IMR-90 (cell line): ENCODE results near the gene KRT3. TPM values are rescaled to one million over a fixed set of nuclear protein-coding genes. Genes with fewer than 3 reads are reported as not detected.

Experiments
- ATAC-seq: fragments of 200-7000 bp; cut with Tn5 transposase; 2 replicates; pipeline ENCODE4 v1.9.1; 2020; ENCODE audit warnings: low read depth, mild to moderate bottlenecking, moderate library complexity
- BruUV-seq: library from RNA; stranded (reverse); fragments of 400-500 nt; replicated peaks from 2 replicates; lab custom pipeline; 2021; lab: Mats Ljungman, UMichigan
- CTCF ChIA-PET: fragments of 300-600 bp; formaldehyde crosslinking; extraction: SDS; loops from one replicate; lab custom pipeline; 2021; ENCODE audit warnings: antibody characterized with exemption; lab: Yijun Ruan, JAX
- POLR2A ChIA-PET: fragments of 300-600 bp; sonication (Branson Sonifier 250); formaldehyde crosslinking; loops from one replicate; lab custom pipeline; 2022; ENCODE audit warnings: antibody characterized with exemption; ENCODE audit not compliant: unreplicated experiment; lab: Charles Lee
- DNase-seq: peaks from one replicate; pipeline ENCODE4 v3.0.0; 2013
- H2AFZ ChIP-seq: replicated peaks from 2 replicates; pipeline ENCODE3; 2013; ENCODE audit warnings: low read length, mild to moderate bottlenecking; ENCODE audit not compliant: poor library complexity
- H2AK5ac ChIP-seq: 2 replicates; pipeline ENCODE4 v1.6.1; 2013; ENCODE audit warnings: low read depth, low read length, inconsistent platforms
- H2AK9ac ChIP-seq: replicated peaks from 2 replicates; pipeline ENCODE3; 2013; ENCODE audit warnings: mild to moderate bottlenecking, low read depth, low read length, moderate library complexity; ENCODE audit not compliant: poor library complexity
- H2BK120ac ChIP-seq: 2 replicates; pipeline ENCODE4 v1.6.1; 2013; ENCODE audit warnings: low read depth, low read length, inconsistent platforms
- H2BK15ac ChIP-seq: 3 replicates; pipeline ENCODE4 v1.6.1; 2013; ENCODE audit warnings: low read depth, low read length, inconsistent platforms
- H2BK20ac ChIP-seq: 2 replicates; pipeline ENCODE4 v1.6.1; 2013; ENCODE audit warnings: low read depth, mild to moderate bottlenecking, inconsistent platforms, low read length, moderate library complexity
- H2BK5ac ChIP-seq: 2 replicates; pipeline ENCODE4 v1.6.1; 2013; ENCODE audit warnings: mild to moderate bottlenecking, low read depth, low read length, inconsistent platforms; ENCODE audit not compliant: poor library complexity, severe bottlenecking
- H3K14ac ChIP-seq: replicated peaks from 2 replicates; pipeline ENCODE4 v1.6.1; 2013; ENCODE audit warnings: low read depth, low read length, inconsistent platforms
- H3K18ac ChIP-seq: 2 replicates; pipeline ENCODE4 v1.6.1; 2013; ENCODE audit warnings: low read depth, low read length, control low read depth
- H3K23ac ChIP-seq: 2 replicates; pipeline ENCODE4 v1.6.1; 2013; ENCODE audit warnings: low read depth, low read length, inconsistent platforms
- H3K27ac ChIP-seq: 2 replicates; pipeline ENCODE4 v1.5.1; 2013; ENCODE audit warnings: mild to moderate bottlenecking, control low read depth, low read length; ENCODE audit not compliant: insufficient read depth
- H3K27me3 ChIP-seq: 2 replicates; pipeline ENCODE4 v1.6.1; 2013; ENCODE audit warnings: low read length; ENCODE audit not compliant: control insufficient read depth, insufficient read depth
- H3K36me3 ChIP-seq: 2 replicates; pipeline ENCODE4 v1.6.1; 2013; ENCODE audit warnings: low read length, mixed read lengths; ENCODE audit not compliant: control insufficient read depth, insufficient read depth
- H3K4ac ChIP-seq: 2 replicates; pipeline ENCODE4 v1.6.1; 2013; ENCODE audit warnings: low read depth, low read length, inconsistent platforms
- H3K4me1 ChIP-seq: 2 replicates; pipeline ENCODE4 v1.6.1; 2013; ENCODE audit warnings: low read length, mixed read lengths; ENCODE audit not compliant: control insufficient read depth, insufficient read depth
- H3K4me2 ChIP-seq: 2 replicates; pipeline ENCODE4 v1.6.1; 2013; ENCODE audit warnings: low read depth, mild to moderate bottlenecking, control low read depth, low read length, moderate library complexity
- H3K4me3 ChIP-seq: 2 replicates; pipeline ENCODE4 v1.5.1; 2013; ENCODE audit warnings: low read depth, mild to moderate bottlenecking, control low read depth, low read length, moderate library complexity; ENCODE audit not compliant: insufficient read depth
- H3K56ac ChIP-seq: 2 replicates; pipeline ENCODE4 v1.6.1; 2013; ENCODE audit warnings: low read length, inconsistent platforms; ENCODE audit not compliant: insufficient read depth; ENCODE audit errors: extremely low read depth
- H3K79me1 ChIP-seq, 2 experiments: 2 replicates each; pipeline ENCODE4 v1.6.1; 2013; ENCODE audit warnings: low read length in 2 of 2, inconsistent platforms in 1 of 2, low read depth in 1 of 2
- H3K9ac ChIP-seq: 2 replicates; pipeline ENCODE4 v1.6.1; 2013; ENCODE audit warnings: low read depth, low read length, control low read depth
- H3K9me1 ChIP-seq: 2 replicates; pipeline ENCODE4 v1.6.1; 2013; ENCODE audit warnings: low read length, inconsistent platforms; ENCODE audit not compliant: insufficient read depth
- H3K9me3 ChIP-seq: 2 replicates; pipeline ENCODE4 v1.6.1; 2013; ENCODE audit warnings: low read length; ENCODE audit not compliant: control insufficient read depth, insufficient read depth
- H4K20me1 ChIP-seq: 2 replicates; pipeline ENCODE4 v1.6.1; 2013; ENCODE audit warnings: low read length, inconsistent platforms; ENCODE audit not compliant: insufficient read depth
- H4K5ac ChIP-seq: 2 replicates; pipeline ENCODE4 v1.6.1; 2013; ENCODE audit warnings: mild to moderate bottlenecking, low read depth, low read length, control low read depth
- H4K8ac ChIP-seq, 2 experiments: 2 replicates each; pipeline ENCODE4 v1.6.1; 2013; ENCODE audit warnings: low read depth in 2 of 2, low read length in 2 of 2, control low read depth in 1 of 2, inconsistent platforms in 1 of 2
- H4K91ac ChIP-seq: 2 replicates; pipeline ENCODE4 v1.6.1; 2013; ENCODE audit warnings: low read depth, low read length, inconsistent platforms; ENCODE audit not compliant: insufficient read depth
- BHLHE40 ChIP-seq: fragments of 150-350 bp; IDR thresholded peaks from 2 replicates; pipeline ENCODE4 v1.6.1; 2016; ENCODE audit warnings: mild to moderate bottlenecking, low read depth, low read length
- CEBPB ChIP-seq: IDR thresholded peaks from 2 replicates; pipeline ENCODE4 v1.6.1; 2012; ENCODE audit warnings: low read depth, low read length, improper control_type of control experiment
- CHD1 ChIP-seq: IDR thresholded peaks from 2 replicates; pipeline ENCODE4 v1.6.1; 2012; ENCODE audit warnings: low read depth, low read length, improper control_type of control experiment
- FOS ChIP-seq: fragments of 150-350 bp; IDR thresholded peaks from 2 replicates; pipeline ENCODE4 v1.6.1; 2016; ENCODE audit warnings: low read depth, low read length
- MAFK ChIP-seq: IDR thresholded peaks from 2 replicates; pipeline ENCODE4 v1.6.1; 2012; ENCODE audit warnings: low read depth, low read length, improper control_type of control experiment
- MAZ ChIP-seq: IDR thresholded peaks from 2 replicates; pipeline ENCODE4 v1.6.1; 2012; ENCODE audit warnings: low read depth, mild to moderate bottlenecking, low read length, improper control_type of control experiment, moderate library complexity, borderline replicate concordance
- MXI1 ChIP-seq: IDR thresholded peaks from 2 replicates; pipeline ENCODE4 v1.6.1; 2012; ENCODE audit warnings: low read depth, mild to moderate bottlenecking, low read length, moderate library complexity, borderline replicate concordance
- NFE2L2 ChIP-seq: fragments of 150-350 bp; IDR thresholded peaks from 2 replicates; pipeline ENCODE4 v1.6.1; 2016; ENCODE audit warnings: low read depth, mild to moderate bottlenecking, low read length
- RFX5 ChIP-seq: IDR thresholded peaks from 2 replicates; pipeline ENCODE4 v1.8.0; 2012; ENCODE audit warnings: low read depth, mild to moderate bottlenecking, low read length, moderate library complexity
- SMC3 ChIP-seq: fragments of 150-350 bp; IDR thresholded peaks from 2 replicates; pipeline ENCODE4 v1.6.1; 2016; ENCODE audit warnings: low read depth, mild to moderate bottlenecking, antibody characterized with exemption, low read length, moderate library complexity
- WGBS, 2 experiments: methylation state at CpG; one replicate each; pipeline versions ENCODE4 v1.1.5 to v1.1.7; 2013; ENCODE audit warnings: missing lambda C conversion rate in 2 of 2; ENCODE audit not compliant: insufficient read length in 1 of 2; ENCODE audit errors: extremely low coverage in 2 of 2; 5-methylcytosine and 5-hydroxymethylcytosine counted together
- dilution Hi-C: fragments of 300-500 bp; cut with HindIII; formaldehyde crosslinking; loops from one replicate; pipeline ENCODE4 v1.14.3; 2018; ENCODE audit warnings: low sequenced_read_pairs; ENCODE audit not compliant: unreplicated experiment
- in situ Hi-C: fragments of 300-500 bp; cut with MboI; formaldehyde crosslinking; loops from 3 replicates; pipeline ENCODE4 v1.14.3; 2019; ENCODE audit warnings: low sequenced_read_pairs, inconsistent platforms, mixed read lengths
- intact Hi-C: fragments of 100-400 bp; cut with micrococcal nuclease; formaldehyde crosslinking; loops from 2 replicates; pipeline ENCODE4 v1.10.0; 2022
- polyA plus RNA-seq, 3 experiments: library from polyadenylated mRNA; depleted of rRNA; stranded (reverse); fragments of >200 nt; gene quantifications; 2 replicates each; pipeline ENCODE4 v1.2.3, GENCODE V29; 2012; ENCODE audit warnings: low replicate concordance in 1 of 3
- total RNA-seq: library from RNA; depleted of rRNA; stranded (reverse); fragments of >200 nt; gene quantifications from 2 replicates; pipeline ENCODE4 v1.2.3, GENCODE V29; 2012
- TF ChIP-seq, protein P1 (sequence below): fragments of 150-350 bp; IDR thresholded peaks from 2 replicates; pipeline ENCODE4 v1.6.1; 2017; ENCODE audit warnings: mild to moderate bottlenecking, antibody characterized with exemption, low read length, low read depth
- TF ChIP-seq, protein P2 (sequence below): fragments of 150-350 bp; IDR thresholded peaks from 2 replicates; pipeline ENCODE4 v1.6.1; 2016; ENCODE audit warnings: low read depth, mild to moderate bottlenecking, low read length, moderate library complexity, borderline replicate concordance

The KRT3 gene
- total and polyA plus RNA-seq, 2 of the 4 experiments (the other 2 are of a cell fraction): not detected

DNA sequence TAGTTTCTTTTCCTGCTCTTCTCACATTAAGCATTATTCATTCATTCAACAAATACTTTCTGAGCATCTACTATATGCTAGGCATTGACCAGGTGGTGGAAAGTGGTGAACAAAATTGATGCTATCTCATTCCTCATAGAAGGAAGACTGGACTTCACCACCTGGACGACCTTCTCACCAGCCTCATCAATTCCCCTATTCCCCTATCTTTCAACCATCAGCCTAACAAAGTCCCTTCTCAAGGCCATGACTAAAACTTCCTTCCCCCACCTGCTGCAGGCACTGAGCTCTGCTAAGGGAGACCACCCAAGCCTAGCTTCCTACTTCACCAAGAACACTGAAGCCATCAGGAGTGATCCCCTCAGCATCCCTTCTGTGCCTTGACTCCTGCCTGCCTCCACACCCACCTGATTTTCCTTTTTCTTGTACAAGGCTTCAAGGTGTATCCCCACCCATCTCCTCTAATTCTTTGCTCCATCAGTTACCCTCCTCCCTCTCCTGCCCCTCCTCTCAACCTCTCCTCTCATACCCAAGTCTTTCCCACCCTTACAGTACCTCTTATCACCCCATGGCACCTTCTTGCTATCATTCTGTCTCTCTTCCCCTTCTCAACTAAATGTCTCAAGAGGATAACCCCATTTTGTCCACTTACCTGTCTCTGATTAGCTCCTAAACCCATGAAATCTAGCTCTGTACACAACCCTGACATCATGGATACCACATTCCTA is 38.3 kb downstream of the KRT3 start:
- no peak overlapping the region for H2BK5ac ChIP-seq
- no peak overlapping the region for H3K56ac ChIP-seq
- DNase-seq (no peak), ATAC-seq (no peak)
- BruUV-seq: no TSS peak
- H2AFZ ChIP-seq: no peak overlapping the region
- ChIA-PET POLR2A (no interaction called here), CTCF (no interaction called here)
- no peak overlapping the region for H4K91ac ChIP-seq
- H2BK15ac ChIP-seq: no peak overlapping the region
- H3K4me1 ChIP-seq: no peaks in the 10 kb centered on the region
- no peak overlapping the region for H3K23ac ChIP-seq
- H3K36me3 ChIP-seq: no peaks in the 10 kb centered on the region
- no peak for TF ChIP-seq SMC3
- TF ChIP-seq CHD1: no peak
- TF ChIP-seq, protein P1, sequence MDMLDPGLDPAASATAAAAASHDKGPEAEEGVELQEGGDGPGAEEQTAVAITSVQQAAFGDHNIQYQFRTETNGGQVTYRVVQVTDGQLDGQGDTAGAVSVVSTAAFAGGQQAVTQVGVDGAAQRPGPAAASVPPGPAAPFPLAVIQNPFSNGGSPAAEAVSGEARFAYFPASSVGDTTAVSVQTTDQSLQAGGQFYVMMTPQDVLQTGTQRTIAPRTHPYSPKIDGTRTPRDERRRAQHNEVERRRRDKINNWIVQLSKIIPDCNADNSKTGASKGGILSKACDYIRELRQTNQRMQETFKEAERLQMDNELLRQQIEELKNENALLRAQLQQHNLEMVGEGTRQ: no peak
- no peak for TF ChIP-seq MXI1
- no peak for TF ChIP-seq RFX5
- no peak for TF ChIP-seq CEBPB
- no peak for TF ChIP-seq BHLHE40
- no peak for TF ChIP-seq FOS
- TF ChIP-seq, protein P2, sequence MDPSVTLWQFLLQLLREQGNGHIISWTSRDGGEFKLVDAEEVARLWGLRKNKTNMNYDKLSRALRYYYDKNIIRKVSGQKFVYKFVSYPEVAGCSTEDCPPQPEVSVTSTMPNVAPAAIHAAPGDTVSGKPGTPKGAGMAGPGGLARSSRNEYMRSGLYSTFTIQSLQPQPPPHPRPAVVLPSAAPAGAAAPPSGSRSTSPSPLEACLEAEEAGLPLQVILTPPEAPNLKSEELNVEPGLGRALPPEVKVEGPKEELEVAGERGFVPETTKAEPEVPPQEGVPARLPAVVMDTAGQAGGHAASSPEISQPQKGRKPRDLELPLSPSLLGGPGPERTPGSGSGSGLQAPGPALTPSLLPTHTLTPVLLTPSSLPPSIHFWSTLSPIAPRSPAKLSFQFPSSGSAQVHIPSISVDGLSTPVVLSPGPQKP: no peak
- no peak for TF ChIP-seq MAFK
- no peak for TF ChIP-seq MAZ
- TF ChIP-seq NFE2L2: no peak
- no peaks in the 10 kb centered on the region for H3K9me1 ChIP-seq
- dilution Hi-C loops: no loop called here
- H4K5ac ChIP-seq: no peak overlapping the region
- H3K14ac ChIP-seq: no peak overlapping the region
- intact Hi-C loops: no loop called here
- H3K4me2 ChIP-seq: no peak overlapping the region
- H3K4me3 ChIP-seq: no peak overlapping the region
- no peaks in the 10 kb centered on the region for H4K20me1 ChIP-seq
- H3K79me1 ChIP-seq: no peaks in the 10 kb centered on the region
- peaks cover 5% of the 10 kb centered on the region; the same call in 1 of the 2 replicates for H3K9me3 ChIP-seq
- no peak overlapping the region for H3K9ac ChIP-seq
- WGBS, 2 experiments: no CpG with 5 or more reads among the region's 1 CpG
- no peak overlapping the region for H4K8ac ChIP-seq
- no peak overlapping the region for H3K18ac ChIP-seq
- no peak overlapping the region for H2AK9ac ChIP-seq
- no peak overlapping the region for H2BK20ac ChIP-seq
- in situ Hi-C loops: no loop called here
- H3K27ac ChIP-seq: no peak overlapping the region
- H3K27me3 ChIP-seq: no peaks in the 10 kb centered on the region; the same call in 1 of the 2 replicates
- H2AK5ac ChIP-seq: no peak overlapping the region
- H2BK120ac ChIP-seq: no peak overlapping the region
- H3K4ac ChIP-seq: no peak overlapping the region
